GM19328 (cell line): Measurements from ENCODE around the gene NEUROD4.
"Not testable (repeated sequence)": the region's sequence is repeated elsewhere in the genome, so short reads cannot be mapped to it uniquely, and the experiment has no call there.

Experiments
- ATAC-seq: cut with Tn5 transposase; IDR thresholded peaks from one replicate; pipeline ENCODE4 v1.9.1; 2021; ENCODE audit warnings: mild to moderate bottlenecking, moderate library complexity; ENCODE audit not compliant: unreplicated experiment

Gene NEUROD4, protein sequence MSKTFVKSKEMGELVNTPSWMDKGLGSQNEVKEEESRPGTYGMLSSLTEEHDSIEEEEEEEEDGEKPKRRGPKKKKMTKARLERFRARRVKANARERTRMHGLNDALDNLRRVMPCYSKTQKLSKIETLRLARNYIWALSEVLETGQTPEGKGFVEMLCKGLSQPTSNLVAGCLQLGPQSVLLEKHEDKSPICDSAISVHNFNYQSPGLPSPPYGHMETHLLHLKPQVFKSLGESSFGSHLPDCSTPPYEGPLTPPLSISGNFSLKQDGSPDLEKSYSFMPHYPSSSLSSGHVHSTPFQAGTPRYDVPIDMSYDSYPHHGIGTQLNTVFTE

DNA sequence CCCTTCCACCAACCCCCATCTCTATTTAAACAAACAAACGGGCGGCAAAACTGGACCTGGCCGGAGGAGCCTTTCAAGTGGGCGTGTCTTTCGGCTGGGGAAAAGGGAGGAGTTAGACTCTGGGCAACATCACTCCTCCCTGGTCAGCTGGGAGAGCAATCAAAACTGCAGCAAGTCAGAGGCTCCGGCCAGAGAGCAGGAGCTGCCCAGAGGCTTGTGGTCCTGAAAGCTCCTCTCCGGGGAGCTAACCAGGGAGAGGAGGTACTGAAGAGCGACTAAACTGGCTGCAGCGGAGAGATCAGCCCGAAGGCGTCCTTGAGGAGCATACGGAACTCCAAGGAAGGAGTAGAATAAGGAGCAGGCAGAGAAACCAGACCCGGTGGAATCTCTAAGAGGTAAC lies at the start of gene NEUROD4:
TSS of gene NEUROD4 (plus strand) at position 191 of the 400 bp plus-strand sequence. CDS start 6,466 bp downstream, outside the sequence.
- no peak for ATAC-seq

DNA sequence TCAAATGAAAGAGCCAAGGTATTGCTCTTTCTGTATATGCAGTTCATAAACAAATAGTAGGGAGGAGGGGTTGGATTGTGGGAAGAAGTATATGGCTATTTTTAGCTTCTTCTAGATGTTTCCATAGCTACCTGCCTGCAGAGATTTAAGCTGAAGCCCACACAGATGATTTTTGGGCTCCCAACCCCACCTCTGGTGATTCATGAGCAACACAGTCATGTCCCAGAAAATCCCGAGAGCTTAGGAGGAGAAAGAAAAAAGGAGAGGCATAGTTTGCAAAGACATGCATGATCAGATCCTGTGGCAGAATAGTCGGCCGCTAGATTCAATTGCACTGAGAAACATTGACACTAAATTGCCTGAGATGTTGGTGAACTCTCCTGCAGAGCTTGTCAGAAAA lies 49.0 kb upstream of the NEUROD4 start:
- ATAC-seq: no peak

DNA sequence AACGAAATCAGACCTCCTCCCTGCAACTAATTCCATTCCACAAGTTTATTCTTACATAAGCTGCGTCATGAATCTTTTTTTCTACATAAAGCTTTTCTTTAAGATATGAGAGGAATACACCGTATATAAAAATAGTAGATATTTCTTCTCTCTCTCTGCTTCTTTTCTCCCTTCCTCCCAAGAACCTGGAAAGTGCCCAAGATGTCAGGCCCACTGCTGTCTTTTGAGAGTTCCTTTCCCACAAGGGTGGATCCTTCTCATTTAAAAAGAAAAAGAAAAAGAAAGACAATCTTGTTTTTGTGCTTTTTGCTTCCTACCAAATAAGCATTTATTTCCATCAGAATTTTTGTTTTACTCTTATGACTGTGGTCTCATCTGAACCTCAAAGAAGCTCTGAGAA lies 46.2 kb upstream of the NEUROD4 start:
- no peak for ATAC-seq

DNA sequence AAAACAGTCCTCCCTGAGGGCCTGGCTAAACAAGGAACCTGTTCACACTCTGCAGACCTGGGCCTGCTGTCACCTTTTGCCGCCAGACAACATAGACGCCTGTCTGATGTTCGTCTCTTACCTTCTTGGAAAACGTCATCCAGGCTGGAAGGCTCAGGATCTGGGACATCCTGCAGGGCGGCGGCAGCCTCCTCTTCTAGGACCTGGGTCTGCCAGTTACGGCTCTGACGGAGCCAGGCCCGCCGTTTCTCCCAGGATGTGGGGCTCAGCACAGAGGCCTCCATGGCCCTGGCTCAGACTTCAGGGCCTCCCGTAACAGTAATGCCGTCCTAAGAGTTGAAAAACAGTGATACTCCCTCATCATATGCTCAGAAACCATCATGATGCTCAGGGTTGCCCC lies 45.5 kb upstream of the NEUROD4 start:
- ATAC-seq: no peak

DNA sequence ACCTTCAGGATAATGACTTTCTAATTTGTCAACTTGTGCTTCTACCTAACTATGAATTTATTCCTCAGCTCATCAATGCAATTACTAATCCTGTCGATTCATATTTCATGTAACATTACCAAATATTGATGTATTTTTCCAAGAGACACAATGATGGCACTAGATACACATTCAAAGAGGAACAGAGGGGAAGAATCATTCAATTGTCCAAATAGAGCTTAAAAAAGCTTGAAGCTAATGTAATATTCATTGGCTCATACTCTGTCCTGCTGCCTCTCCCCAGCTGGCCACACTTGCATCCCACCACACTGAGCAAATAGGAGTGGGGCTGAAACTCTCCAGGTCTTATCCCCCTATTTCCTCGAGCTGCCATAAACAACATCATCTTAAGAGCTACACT lies 44.5 kb upstream of the NEUROD4 start:
- ATAC-seq: no peak

DNA sequence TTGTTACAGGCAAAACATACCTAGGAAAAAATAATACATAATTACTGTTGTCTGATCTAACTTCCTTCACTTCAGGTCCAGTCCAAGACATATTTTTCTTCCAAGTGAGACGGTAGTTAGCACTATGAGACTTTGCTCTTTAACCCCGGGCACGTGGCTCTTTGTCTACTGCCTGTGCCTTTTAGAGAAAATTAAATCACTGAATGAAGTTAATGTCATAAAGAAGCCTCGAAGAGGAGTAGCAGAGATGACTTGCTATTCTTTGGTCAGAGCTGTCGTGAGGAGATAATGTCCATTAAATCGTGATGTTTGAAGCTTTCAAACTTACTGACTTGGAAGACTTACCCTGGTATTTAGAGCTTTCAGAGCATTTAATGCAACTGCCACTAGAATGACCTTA lies 43.9 kb upstream of the NEUROD4 start:
- ATAC-seq: no peak

DNA sequence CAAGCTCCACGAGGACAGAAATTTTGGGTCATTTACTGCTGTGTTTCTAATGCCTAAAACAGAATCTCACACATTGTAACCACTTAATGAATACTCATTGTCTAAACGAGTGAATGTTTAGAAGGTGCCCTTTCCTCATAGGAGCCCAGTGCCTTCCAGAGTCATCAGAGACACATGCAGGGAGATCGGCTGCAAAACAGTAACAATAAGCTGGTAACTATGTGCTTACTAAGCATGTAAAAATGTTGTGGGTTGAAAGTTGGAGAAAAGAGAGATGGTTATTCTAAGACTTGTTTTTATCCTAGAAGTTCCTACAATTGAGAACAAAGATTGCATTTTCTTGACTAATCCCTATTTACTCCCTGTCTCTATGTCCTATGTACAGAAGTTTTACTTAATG lies 42.6 kb upstream of the NEUROD4 start:
- no peak for ATAC-seq

DNA sequence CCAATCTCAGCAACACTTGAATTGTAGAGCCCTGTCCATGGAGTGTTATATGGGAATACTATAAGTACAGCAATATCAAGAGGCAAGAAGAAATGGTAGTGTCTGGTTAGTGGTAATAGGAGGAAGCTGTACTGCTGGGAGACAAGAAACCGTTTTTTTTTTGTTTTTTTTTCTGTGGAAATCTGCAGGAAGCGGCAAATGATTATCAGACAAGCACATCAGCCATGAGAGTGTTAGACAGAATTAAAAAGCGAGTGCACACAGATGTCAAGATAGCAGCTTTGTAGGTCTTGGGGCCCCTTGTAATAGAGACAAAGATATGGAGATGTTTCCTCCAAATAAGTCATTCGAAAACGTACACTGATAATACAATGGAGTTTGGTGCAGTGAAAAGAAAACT lies 41.9 kb upstream of the NEUROD4 start:
- no peak for ATAC-seq

DNA sequence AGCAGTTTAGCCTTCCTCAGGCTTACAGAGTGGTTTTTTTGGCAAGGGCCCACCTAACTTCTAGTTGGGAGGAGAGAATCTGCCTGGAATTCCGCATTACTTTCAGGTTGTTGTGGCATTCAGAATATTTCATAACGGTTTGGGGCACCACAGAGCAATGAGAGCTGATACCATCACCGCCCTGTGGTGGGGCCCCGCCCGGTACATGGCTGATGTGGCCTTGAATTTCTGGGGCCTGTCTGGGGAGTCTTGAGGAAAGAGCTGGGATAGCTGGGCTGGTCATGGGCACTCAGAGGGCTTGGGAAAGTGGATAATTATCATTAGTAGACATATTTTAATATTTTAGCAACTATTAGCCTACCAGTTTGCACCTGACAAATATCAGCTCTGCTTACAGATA lies 39.4 kb upstream of the NEUROD4 start:
- no peak for ATAC-seq

DNA sequence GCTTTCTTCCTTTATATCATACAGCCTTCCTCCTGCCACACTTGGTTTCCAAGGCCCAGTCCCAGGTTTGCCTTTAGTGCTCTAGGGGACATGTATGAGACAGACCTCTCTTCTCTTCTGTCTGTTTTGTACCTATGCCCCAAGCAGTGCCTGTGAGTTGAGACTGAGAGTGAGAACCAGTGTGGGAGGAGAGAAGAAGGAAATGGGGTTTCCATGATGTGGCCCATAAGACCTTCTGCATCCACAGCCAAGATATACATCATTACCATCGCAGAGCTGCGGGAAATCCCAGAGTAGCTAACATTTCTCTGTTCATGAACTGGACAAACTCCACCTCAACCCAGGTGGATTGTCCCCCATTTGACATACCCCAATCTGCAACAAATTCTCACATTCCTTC lies 38.0 kb upstream of the NEUROD4 start:
- ATAC-seq: peak; percentile 37

DNA sequence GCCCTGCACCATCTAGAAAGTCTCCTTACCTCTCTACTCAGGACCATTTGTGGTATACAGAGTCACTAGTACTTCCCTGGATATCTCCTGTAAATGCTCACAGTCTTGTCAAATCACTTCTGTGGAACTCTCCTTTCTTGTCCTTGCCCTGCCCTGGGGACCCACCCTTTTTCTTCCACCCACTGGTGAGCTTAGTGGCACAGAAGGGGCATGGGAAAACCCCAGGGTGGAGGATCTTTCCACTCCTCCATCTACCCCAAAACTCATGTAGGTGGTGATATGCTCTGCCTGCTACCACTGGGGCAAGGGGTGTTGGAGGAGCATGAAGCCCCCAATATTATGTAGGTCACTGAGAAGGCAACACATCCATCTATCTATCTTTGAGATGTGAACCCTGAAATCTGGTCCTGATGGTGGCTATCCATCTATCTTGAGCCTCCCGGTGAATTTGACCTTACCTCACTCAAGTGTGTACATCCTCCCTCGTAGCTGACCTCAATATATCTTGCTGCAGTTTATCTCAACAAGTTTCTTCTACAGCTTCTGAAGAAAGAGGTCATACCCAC lies 36.2 kb upstream of the NEUROD4 start:
- ATAC-seq: no peak

DNA sequence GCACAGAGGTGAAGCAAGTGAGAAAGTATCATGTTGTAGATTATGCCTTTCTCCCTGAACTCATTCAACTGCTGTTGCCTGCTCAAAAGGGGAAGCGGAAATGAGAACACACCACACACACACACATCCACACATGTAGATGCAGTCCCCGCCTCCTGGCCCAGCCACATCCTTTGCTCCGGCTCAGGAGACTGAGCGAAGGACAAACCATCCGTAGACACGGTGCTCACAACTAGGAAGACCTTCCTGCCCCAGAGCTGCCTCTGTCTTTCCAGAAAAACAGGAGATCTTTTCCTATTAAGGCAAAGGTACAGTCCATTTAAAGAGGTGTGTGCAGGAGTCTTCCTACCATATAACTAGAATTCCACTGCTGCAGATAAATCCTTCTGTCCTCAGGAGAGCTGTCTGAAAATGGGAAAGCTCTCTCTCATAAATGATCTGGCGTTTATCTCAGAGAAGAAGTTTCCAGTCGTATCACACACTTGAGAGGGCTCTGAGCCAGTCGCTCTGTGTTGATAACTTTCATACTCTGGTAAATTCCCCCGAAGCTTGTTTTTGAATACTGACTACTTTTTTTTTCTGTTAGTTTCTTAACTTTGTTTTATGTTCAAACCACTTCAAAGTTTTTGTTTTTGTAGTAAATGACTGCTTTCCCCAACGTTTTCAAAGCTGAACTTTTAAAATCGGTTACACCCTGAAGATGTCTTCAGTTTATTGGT lies 35.0 kb upstream of the NEUROD4 start, which contains the start of gene TESPA1:
TSS of gene TESPA1 (minus strand) at position 105 of the 719 bp plus-strand sequence. CDS start 10,200 bp downstream, outside the sequence.
- peak; percentile 92 for ATAC-seq

DNA sequence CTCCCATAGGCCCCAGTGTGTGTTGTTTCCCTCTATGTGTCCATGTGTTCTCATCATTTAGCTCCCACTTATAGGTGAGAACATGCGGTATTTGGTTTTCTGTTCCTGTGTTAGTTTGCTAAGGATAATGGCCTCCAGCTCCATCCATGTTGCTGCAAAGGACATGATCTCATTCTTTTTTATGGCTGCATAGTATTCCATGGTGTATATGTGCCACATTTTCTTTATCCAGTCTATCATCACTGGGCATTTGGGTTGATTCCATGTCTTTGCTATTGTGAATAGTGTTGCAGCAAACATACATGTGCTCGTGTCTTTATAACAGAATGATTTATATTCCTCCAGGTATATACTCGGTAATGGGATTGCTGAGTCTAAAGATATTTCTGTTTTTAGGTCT lies 33.0 kb upstream of the NEUROD4 start:
- ATAC-seq: not testable (repeated sequence)

DNA sequence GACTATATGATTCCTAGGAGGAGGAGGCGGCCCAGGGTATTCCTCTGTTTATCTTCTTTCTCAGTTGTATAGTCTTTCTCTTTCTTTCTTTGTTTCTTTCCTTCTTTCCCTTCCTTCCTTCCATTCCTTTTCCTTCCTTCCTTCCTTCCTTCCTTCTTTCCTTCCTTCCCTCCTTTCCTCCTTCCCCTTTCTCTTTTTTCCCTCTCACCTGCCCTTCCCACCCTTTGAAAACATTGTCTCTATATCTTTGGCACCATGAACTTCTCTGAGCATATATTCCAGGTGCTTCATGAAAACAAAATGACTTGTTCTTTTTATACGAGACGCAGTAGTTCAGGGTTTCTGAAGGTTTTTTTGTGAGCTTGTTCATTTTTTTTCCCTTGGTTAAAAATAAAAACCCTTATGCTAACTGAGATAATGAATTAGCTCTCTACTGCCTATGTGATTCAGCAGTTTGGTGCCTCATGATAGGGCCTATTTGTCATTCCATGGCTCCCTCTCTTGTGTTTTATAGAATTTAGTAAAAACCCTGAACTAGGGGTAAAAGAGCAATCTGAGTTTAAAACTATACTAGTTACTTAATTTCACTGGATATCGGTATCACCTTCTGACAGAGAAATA lies 32.1 kb upstream of the NEUROD4 start:
- ATAC-seq: no peak

DNA sequence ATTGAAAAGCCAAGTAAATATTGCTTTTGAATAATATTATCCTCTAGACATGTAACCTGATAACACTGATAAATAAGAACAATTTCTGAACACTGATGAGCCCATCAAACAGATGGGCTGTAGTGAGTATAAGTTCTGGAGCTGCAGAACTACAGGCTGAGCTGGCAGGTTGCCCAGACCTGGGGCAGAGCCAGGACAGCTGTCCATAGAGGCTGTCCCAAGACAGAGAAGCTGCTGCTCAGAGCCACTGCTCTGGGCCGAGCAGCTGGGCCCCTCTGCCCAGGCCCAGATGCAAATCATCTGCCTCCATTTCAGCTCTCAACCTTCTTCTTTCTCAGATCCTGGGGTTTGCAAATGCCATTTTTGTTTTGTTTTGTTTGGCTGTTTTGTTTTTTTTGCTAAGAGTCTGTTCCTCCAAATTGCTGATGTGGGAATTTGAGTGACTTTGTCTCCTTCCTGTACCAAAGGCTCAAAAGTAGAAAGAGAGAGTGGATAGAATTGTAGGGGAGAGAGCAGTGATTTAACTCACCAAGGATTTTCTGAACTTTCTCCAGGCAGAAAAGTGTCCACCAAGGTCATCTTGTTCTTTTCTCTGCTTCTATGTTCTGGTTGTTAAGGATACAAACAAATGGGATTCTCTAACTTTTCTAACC lies 31.2 kb upstream of the NEUROD4 start:
- ATAC-seq: no peak

DNA sequence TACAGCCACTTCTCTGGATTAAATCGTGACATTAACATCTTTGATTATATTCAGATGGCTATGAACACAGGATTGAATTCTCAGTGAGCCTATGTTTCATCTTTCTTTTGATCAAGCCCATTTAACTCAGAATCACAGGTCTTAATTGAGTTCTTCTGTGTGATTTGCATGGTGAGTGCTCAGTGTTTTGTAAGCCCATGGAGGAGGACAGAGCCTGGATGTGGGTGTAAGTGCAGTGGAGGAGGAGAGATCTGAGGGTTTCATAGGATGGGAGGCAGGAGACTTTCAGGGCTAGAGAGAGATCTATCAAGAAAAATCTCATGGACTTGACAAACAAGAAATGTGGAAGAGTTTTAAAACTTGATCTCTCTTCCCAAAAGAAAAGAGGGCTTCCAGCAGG lies 29.9 kb upstream of the NEUROD4 start:
- no peak for ATAC-seq

DNA sequence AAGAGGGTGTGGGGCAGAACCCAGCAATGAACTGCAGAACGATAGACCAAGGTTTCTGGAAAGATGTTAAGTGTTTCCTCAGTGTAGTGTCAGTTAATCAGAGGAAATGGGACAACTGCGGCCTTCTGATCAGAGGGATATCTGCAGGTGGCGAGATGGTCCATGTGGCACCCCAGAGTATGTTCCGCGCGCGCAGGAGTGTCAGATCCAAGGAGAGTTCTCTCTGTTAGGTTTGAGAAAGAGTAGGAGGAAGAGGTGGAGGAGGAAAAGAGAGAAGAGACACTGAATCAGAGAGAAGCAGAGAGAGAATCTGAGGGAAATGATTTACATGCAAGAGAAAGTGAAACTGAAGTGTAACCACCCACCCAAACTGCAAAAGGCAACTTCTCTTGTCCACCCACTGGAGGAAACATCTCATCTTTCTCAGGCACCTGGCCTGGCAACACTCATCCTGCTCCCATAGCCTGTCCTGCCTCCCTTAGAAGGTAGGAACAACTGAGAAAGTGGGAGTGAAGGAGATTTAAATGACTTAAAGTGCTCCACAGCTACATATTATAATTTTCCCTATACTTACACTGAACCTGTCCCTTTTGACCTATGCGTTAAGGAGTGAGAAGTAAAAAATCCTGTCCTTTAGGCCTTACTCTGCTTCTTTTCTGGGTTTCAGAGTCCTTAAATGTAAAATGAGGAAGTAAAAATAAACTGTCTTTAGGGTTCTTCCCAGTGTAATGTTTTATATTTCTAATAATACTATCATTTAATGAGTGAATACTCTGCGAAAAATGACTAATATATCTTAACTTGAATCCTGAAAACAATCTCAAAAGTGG lies 28.4 kb upstream of the NEUROD4 start:
- peak; percentile 57 for ATAC-seq

DNA sequence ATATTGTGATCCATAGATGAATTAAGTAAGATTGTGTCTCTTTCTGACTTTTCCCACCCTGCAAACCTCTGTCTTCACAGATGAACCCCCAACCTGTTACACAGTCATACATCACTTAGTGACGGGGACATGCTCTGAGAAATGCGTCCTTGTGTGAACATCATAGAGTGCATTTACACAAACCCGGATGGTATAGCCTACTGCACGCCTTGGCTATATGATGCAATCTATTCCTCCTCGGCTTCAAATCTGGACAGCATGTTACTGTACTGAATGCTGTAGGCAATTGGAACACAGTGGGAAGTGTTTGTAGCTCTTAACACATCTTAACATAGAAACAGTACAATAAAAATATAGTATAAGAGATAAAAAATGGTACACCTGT lies 27.8 kb upstream of the NEUROD4 start:
- ATAC-seq: no peak

DNA sequence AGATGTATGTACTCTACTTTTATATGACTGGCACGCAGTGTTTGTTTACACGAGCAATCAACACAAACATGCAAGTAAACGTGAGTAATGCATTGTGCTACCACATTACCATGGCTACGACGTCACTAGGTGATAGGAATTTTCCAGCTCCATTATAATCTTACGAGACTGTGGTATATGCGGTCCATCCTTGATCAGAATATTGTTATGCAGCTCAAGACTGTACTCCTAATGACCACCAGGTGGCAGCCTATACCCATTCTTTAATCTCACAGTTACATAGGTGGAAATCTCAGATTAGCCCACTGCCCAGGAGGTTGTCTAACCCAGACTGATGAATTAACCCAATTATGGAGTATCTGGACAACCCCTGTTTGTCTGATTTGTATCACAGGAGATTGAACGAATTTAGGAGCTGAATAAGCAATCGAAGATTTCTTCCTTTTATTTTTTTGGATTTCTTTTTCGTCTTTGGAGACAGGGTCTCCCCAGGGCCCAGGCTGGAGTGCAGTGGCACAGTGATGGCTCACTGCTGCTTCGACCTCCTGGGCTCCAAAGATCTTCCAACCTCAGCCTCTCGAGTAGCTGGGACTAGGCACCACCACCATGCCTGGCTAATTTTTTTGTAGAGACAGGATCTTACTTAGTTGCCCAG lies 26.5 kb upstream of the NEUROD4 start:
- ATAC-seq: peak; percentile 37

DNA sequence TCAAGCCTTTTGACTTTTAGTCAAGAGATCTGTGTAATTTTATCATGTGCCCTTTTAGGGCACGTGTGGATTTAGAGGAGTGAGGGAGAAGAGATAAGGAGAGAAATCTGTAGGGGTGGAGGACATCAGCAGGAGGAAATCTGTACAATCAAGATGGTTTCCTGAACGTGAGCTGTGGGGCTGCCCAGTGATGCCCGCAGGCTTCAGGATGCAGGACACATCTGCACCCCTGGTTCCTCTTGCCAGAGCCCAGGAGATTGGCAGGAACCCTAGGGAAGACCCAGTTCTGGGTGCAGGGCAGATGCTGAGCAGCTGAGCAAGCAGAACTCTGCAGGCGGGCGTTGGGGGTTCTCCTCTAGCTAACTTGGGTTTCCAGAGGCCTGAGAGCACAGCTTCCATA lies 23.6 kb upstream of the NEUROD4 start:
- ATAC-seq: no peak
